Fibroblast of villous mesenchyme (primary cell): Measurements from ENCODE around the gene NUFIP2. TPM values are rescaled to one million over a fixed set of nuclear protein-coding genes. Genes with fewer than 3 reads are reported as not detected.

Source experiments
- DNase-seq: peaks from one replicate; pipeline ENCODE4 v3.0.0-alpha.2; 2010; ENCODE audit warnings: low read depth
- H3K4me3 ChIP-seq: 2 replicates; pipeline ENCODE4 v1.5.1; 2011; ENCODE audit warnings: low read depth, mild to moderate bottlenecking, low read length
- CTCF ChIP-seq: IDR thresholded peaks from 2 replicates; pipeline ENCODE4 v1.5.1; 2012; ENCODE audit warnings: low read depth, mild to moderate bottlenecking, low read length; ENCODE audit not compliant: insufficient read depth
- total RNA-seq: library from RNA; depleted of rRNA; stranded (reverse); fragments of >200 nt; gene quantifications from 2 replicates; pipeline ENCODE4 v1.2.3, GENCODE V29; 2012

NUFIP2 gene
- total RNA-seq, 1 donor: 67.4 TPM

GRCh38 chr17:29326023-29326813 lies 32.3 kb upstream of the NUFIP2 start:
- no peak for TF ChIP-seq CTCF
- no peak overlapping the region for H3K4me3 ChIP-seq
- DNase-seq: no peak

DNA sequence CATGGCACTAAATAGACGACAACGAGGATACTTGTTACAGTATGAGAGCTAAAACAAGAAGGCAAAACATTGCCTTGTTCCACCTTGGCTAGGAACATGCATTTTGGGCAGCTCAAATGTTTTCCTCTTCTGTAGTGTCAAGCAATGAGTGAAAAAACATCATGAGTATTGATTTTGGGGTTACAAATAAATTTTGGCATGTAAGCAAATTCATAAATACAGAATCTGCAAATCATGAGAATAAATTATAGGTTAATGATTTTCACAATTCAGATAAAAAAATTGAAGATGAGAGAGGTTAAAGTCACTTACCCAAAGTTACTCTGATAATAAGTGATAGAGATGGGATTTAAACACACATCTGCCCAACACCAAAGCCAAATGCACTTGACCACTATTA lies 28.4 kb upstream of the NUFIP2 start:
- no peak overlapping the region for H3K4me3 ChIP-seq
- no peak for TF ChIP-seq CTCF
- no peak for DNase-seq

- no peak for DNase-seq
- no peak overlapping the region for H3K4me3 ChIP-seq
- TF ChIP-seq CTCF: no peak
Measured at GRCh38 chr17:29303386-29303785, 9.4 kb upstream of the NUFIP2 start.

DNA sequence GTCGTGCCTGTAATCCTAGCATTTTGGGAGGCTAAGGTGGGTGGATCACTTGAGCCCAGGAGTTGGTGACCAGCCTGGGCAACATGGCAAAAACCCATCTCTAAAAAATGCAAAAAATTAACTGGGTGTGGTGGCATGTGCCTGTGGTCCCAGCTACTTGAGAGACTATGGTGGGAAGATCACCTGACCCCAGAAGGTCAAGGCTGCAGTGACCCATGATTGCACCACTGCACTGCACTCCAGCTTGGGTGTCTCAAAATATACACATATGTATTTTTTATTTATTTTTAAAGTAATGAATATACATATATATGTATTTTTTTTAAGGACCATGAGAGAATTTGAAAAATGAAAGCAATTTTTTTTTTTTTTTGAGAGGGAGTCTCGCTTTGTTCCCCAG lies 5.1 kb upstream of the NUFIP2 start:
- no peak overlapping the region for H3K4me3 ChIP-seq
- DNase-seq: no peak
- TF ChIP-seq CTCF: no peak

DNA sequence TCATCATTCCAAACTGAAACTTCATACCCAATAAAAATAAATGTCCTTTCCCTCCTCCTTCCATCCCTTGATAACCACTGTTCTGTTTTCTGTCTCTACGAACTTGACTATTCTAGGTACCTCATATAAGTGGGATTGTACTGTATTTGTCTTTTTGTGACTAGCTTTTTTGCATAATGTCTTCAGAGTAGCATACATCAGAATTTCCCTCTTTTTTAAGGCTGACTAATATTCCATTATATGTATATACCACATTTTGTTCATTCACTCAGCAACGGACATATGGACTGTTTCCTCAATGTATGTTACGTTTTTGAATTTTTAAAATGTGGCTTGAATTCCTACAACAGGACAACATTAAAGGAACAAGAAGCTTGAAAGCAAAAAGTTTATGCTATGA lies 1.5 kb upstream of the NUFIP2 start:
- TF ChIP-seq CTCF: no peak
- DNase-seq: no peak
- no peak overlapping the region for H3K4me3 ChIP-seq

GRCh38 chr17:29294580-29294900 lies 592 bp upstream of the NUFIP2 start:
- H3K4me3 ChIP-seq: peak overlapping the region; percentile 99
- TF ChIP-seq CTCF: no peak
- DNase-seq: no peak
